Calu3 (cell line): ENCODE data around the gene CDKN1C. TPM values are rescaled to one million over a fixed set of nuclear protein-coding genes. Genes with fewer than 3 reads are reported as not detected.

ENCODE experiments used
- BruUV-seq: library from RNA; stranded (reverse); fragments of 400-500 nt; replicated peaks from 2 replicates; lab custom pipeline; 2021; lab: Mats Ljungman, UMichigan
- CTCF ChIA-PET: fragments of 300-600 bp; sonication (Branson Sonifier 250); formaldehyde crosslinking; loops from one replicate; lab custom pipeline; 2022; ENCODE audit warnings: antibody characterized with exemption; lab: Charles Lee
- DNase-seq: peaks from one replicate; pipeline ENCODE4 v3.0.0; 2022
- H3K27ac Mint-ChIP-seq: one replicate; pipeline ENCODE4 v1.8.0; 2022; ENCODE audit warnings: mixed read lengths; ENCODE audit not compliant: unreplicated experiment
- H3K27me3 Mint-ChIP-seq: one replicate; pipeline ENCODE4 v1.8.0; 2022; ENCODE audit warnings: mixed read lengths; ENCODE audit not compliant: unreplicated experiment
- H3K36me3 Mint-ChIP-seq: one replicate; pipeline ENCODE4 v1.8.0; 2022; ENCODE audit warnings: mild to moderate bottlenecking, moderate library complexity, mixed read lengths; ENCODE audit not compliant: insufficient read depth, unreplicated experiment
- H3K4me1 Mint-ChIP-seq: one replicate; pipeline ENCODE4 v1.8.0; 2022; ENCODE audit warnings: mild to moderate bottlenecking, low read depth, mixed read lengths; ENCODE audit not compliant: unreplicated experiment
- H3K4me3 Mint-ChIP-seq: one replicate; pipeline ENCODE4 v1.8.0; 2022; ENCODE audit warnings: mild to moderate bottlenecking, low read depth, moderate library complexity, mixed read lengths; ENCODE audit not compliant: unreplicated experiment
- H3K9me3 Mint-ChIP-seq: one replicate; pipeline ENCODE4 v1.8.0; 2022; ENCODE audit warnings: low read depth, mixed read lengths; ENCODE audit not compliant: unreplicated experiment
- CTCF ChIP-seq: fragments of 200-600 bp; IDR thresholded peaks from one replicate; pipeline ENCODE4 v1.8.0; 2022; ENCODE audit warnings: antibody characterized with exemption; ENCODE audit not compliant: unreplicated experiment
- intact Hi-C: fragments of 100-400 bp; cut with micrococcal nuclease; formaldehyde crosslinking; loops from one replicate; pipeline ENCODE4 v1.10.0; 2022; ENCODE audit not compliant: unreplicated experiment
- total RNA-seq: library from RNA; stranded (reverse); gene quantifications from 2 replicates; pipeline ENCODE4 v1.2.3, GENCODE V29; 2022

CDKN1C gene
- total RNA-seq, 1 experiment from 2014 or later: 2.4 TPM

GRCh38 chr11:2846056-2846455 is 39.5 kb downstream of the CDKN1C start:
- no TSS peak for BruUV-seq
- Mint-ChIP-seq H3K27me3 (peaks cover 6% of the 10 kb centered on the region), H3K4me3 (no peak overlapping the region), H3K4me1 (no peaks in the 10 kb centered on the region), H3K36me3 (no peaks in the 10 kb centered on the region), H3K9me3 (no peaks in the 10 kb centered on the region), H3K27ac (no peak overlapping the region)
- intact Hi-C loops: no loop called here
- TF ChIP-seq CTCF: no peak
- CTCF ChIA-PET: no interaction called here
- DNase-seq: no peak

GRCh38 chr11:2844996-2845395 is 40.6 kb downstream of the CDKN1C start:
- CTCF ChIA-PET: no interaction called here
- Mint-ChIP-seq H3K4me1 (no peaks in the 10 kb centered on the region), H3K36me3 (no peaks in the 10 kb centered on the region), H3K4me3 (no peak overlapping the region), H3K27me3 (peaks cover 17% of the 10 kb centered on the region), H3K27ac (no peak overlapping the region), H3K9me3 (no peaks in the 10 kb centered on the region)
- BruUV-seq: no TSS peak
- no peak for TF ChIP-seq CTCF
- intact Hi-C loops: no loop called here
- DNase-seq: no peak

- TF ChIP-seq CTCF: no peak
- intact Hi-C loops: no loop called here
- CTCF ChIA-PET: interaction anchor here (0.5 kb wide), 1 partner anchor 28 kb away, joined by 4 read pairs; no protein-coding TSS in a partner anchor
- no peaks in the 10 kb centered on the region for H3K4me1 Mint-ChIP-seq
- no peak for DNase-seq
- H3K4me3 Mint-ChIP-seq: no peak overlapping the region
- BruUV-seq: no TSS peak
- H3K36me3 Mint-ChIP-seq: no peaks in the 10 kb centered on the region
- H3K27me3 Mint-ChIP-seq: peaks cover 24% of the 10 kb centered on the region
- no peak overlapping the region for H3K27ac Mint-ChIP-seq
- H3K9me3 Mint-ChIP-seq: no peaks in the 10 kb centered on the region
These were observed 41.3 kb downstream of the CDKN1C start for GRCh38 chr11:2844116-2844842.

- Mint-ChIP-seq H3K27ac (no peak overlapping the region), H3K36me3 (no peaks in the 10 kb centered on the region), H3K4me3 (no peak overlapping the region), H3K27me3 (peaks cover 30% of the 10 kb centered on the region), H3K9me3 (no peaks in the 10 kb centered on the region), H3K4me1 (no peaks in the 10 kb centered on the region)
- no peak for TF ChIP-seq CTCF
- BruUV-seq: no TSS peak
- CTCF ChIA-PET: no interaction called here
- no peak for DNase-seq
- intact Hi-C loops: no loop called here
These were observed 42.0 kb downstream of the CDKN1C start for GRCh38 chr11:2843551-2843950.
